ENCODE data around the gene MINDY1.

The MINDY1 gene

DNA sequence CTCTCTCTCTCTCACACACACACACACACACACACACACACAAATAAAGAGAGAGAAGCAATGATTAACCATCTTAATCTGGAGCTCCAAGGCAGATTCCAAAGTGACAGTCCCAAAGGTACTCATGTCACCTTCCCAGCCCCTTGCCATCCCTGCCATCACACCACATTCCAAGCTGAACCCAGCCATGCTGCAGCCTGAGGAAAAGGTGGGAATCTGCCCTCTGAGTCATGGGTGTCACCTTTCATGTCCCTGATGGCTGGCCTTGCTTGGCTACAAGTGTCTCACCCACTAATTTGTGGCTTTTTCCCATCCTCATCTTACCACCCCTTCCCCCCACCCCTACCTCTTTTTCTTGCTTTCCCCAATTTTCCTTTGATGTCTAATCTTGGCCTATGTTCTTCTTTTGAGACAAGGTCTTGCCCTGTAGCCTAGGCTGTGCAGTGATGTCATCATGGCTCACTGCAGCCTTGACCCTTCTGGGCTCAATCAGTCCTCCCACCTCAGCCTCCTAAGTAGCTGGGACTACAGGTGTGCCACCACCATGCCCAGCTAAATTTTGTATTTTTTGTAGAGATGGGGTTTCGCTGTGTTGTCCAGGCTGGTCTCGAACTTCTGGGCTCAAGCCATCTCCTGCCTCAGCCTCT, 21.4 kb downstream of the MINDY1 start:
- DNase-seq (ENCODE audit: low spot score), result no peak

DNA sequence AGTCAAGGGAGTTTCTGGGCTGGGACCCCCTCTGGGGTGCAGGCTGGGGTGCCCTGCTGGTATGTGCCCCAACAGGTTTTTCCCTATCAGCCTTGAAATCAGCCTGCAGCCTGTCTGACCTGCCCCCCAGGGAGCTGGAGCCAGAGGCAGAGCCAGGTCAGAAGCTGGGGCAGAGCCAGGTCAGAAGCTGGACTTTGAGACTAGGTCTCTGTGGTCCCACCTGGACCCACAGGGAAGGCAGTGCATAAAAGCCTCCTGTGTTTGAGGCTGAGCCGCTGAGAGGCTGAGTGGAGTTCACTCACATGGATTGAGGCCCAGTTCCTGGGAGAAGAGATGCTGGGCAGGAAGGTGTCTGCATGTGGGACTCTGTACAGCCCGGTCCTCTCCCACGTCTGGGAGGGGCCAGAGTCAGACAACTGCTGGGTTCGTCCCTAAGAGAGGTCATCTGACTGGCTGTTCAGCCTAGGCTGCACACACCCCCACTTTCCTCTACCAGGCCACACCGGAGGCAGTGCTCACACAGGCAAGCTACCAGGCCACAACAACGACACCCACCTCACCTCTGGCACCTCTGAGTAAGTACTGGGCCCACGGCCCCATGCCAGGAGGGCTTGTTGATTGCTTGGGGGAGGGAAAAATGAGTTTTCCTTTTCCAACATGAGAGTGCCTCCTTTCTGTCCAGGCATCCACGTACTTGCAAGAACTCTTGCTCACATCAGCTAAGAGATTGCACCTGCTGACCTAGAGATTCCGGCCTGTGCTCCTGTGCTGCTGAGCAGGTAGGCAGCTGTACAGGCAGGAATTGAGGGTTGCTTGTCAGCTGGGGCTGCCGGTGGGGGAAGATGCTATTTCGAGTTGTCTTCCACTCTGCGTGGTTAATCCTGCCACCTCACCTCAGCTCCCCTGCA, 24.6 kb downstream of the MINDY1 start, which contains the start of gene ANXA9:
Gene ANXA9, plus strand, starts transcription at position 488 of the 908 bp plus-strand sequence. CDS start 814 bp downstream, outside the sequence.
- DNase-seq (ENCODE audit: low spot score), result no peak

DNA sequence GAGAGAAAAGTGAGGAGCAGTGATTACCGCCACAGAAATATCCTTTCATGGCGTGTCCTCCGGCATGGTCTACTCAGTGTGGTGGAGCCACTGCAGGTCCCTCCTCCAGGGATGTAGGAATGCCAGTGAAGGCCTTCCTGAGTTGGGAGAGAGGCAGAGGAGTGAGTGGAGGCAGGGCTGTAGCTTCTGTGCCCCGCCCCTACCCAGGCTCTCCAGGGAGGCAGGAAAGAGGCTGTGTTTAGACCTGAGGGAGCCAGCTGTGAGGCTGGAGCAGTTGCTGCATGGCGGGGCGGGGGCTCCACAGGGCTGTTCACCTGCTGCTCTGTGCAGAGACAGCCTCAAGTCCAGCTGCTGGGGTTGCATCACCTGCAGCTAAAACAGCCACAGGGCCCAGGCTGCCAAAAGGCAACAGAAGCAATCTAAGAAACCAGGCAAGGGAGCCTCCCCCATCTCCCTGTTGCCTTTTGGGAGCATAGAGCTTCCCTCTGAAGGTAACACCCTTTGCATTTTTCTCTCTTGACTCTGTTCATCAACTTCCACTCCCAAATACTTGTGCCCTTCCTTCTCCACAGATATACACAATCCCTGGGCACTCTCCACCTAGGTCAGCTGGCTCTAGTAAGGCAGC, 25.4 kb downstream of the MINDY1 start:
- DNase-seq (ENCODE audit: low spot score), result no peak

DNA sequence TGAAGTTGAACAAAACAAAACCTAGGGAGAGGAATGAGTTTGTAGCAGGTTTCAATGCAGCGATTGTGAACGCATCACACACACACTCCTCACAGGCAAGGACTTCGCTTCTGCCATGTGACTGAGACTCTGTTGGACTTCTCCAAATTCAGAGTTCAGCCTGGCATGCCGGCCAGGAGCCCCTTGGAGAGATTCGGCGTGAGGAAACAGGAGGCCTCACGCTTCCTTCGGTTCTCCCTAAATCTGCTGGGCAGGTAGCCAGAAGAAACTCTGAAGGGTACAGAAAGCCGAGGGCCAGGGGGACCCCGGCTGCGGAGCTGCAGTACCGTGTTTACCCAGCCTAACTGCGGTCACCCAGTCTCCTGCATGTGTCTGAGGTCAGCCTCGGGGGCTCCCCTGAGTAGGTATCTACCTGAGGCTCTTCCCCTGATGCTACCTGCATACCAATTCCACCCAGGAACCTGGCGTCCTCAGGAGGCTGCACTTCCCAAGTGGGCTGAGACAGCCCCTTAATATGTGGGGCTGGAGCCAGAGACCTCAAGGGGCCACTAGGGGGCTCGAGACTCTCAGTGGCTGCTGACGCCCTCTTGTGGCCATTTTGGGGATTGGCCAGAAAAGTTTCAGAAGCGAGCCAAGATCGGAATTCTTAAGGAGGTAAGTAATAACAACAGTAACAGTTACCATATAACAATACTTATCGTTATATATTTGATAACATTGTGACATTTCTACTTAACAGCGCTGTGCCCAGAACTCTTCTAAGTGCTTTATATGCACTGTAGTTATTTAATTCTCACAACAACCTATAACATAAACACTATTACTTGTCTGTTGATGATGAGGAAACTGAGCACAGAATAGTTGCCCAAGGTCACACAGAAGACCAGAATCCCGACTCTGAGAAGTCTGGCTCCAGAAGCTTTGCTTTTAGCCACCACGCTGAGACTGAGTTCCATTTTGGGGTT, 27.3 kb downstream of the MINDY1 start:
- peak; percentile 95 for DNase-seq (ENCODE audit: low spot score)

DNA sequence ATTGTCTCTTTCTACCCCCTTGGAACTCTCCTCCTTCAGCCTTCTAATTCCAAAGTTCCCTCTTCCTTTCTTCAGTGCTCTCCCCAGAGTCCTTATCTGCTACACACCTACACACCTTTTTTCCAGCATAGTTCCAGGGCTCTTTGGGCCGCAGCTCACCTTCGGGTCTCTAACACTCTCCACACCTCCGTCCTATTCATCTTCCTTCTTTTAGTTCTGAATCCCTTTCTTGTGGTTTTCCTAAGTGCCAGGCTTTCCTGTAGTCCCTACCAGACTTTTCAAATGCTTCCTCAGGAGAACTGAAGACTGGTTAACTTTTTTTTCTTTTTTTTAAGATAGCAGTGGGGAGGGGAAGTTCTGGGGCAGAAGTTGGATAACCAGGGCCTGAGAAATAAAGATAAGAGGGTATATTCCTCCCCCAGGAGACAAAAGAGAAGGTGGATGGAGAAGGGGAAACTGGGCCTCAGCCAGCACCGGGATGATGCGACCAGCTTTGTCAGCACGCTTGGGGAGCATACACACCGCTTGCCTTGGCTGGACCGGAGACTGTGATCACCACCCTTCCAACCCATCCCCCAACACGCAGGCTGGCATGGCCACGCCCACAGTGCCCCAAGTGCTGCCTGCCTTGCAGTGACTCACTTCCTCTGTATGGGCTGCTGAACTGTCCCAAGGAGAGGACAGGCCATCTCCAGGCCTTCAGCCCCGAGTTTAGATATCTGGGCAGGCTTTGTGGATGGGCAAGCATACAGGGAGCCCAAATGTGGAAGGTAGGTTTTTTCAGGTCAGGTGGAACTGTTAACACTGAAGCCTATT, 29.6 kb downstream of the MINDY1 start:
- peak; percentile 17 for DNase-seq (ENCODE audit: low spot score)

DNA sequence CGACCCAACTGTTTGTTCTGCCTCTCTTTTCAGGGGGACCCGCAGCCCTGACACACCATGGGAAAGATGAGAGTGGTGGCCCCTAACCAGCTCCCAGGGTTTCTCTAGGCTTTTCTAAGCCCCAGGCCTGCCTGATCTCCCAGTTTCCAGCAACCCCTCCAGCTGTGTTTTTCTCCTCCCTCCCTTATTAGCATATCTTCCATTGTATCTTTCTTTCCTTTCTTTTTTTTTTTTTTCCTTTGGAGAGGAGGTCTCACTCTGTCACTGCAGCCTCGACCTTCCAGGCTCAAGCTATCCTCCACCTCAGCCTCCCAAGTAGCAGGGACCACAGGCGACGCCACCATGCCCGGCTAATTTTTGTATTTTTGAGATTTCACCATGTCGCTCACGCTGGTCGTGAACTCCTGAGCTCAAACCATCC, 30.3 kb downstream of the MINDY1 start:
- no peak for DNase-seq (ENCODE audit: low spot score)

DNA sequence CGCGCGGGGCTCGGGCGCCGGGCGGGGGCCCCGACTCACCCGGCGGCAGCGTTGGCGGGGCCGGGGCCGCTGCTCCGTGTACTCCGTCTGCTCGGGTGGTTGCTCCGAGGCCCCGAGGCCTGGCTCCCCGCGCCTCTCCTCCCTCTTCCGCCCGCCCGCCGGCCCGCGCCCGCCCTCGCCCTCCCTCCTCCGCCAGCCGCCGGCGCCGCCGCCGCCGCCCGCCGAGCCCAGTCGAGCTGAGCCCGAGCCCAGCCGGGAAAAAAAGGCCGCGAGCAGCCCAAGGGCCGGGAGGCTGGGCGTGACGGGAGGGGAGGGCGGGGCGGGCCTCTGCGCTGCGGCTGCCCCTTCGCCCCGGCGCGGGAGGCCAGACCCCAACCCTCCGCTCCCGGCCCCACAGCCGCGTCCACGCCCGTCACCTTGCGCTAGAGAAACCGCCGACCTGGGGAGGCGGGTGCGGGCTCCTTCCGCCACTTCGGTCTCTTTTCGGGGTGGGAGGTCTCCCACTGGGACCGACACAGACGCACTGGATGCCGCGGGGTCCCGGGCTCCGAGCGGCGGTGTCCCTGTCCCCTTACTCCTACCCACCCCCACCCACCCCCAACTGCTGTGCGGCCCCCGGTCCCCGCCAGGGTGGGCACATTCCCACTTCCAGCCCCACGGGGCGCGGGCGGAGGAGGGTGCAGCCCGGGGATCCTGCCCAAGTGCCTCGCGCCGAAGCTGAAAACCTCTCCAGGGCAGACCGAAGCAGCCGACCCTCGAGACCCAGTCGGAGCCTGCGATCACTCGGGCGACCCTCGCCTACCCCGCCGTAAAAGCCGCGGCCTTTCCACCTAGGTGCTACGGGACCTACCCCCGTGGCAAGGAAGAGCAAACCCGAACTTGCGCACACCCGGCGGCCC, 31.9 kb downstream of the MINDY1 start, which contains the start of gene CERS2:
Gene CERS2, minus strand, starts transcription at position 256 of the 899 bp plus-strand sequence. CDS start 5,745 bp downstream, outside the sequence.
- peak; percentile 41 for DNase-seq (ENCODE audit: low spot score)

DNA sequence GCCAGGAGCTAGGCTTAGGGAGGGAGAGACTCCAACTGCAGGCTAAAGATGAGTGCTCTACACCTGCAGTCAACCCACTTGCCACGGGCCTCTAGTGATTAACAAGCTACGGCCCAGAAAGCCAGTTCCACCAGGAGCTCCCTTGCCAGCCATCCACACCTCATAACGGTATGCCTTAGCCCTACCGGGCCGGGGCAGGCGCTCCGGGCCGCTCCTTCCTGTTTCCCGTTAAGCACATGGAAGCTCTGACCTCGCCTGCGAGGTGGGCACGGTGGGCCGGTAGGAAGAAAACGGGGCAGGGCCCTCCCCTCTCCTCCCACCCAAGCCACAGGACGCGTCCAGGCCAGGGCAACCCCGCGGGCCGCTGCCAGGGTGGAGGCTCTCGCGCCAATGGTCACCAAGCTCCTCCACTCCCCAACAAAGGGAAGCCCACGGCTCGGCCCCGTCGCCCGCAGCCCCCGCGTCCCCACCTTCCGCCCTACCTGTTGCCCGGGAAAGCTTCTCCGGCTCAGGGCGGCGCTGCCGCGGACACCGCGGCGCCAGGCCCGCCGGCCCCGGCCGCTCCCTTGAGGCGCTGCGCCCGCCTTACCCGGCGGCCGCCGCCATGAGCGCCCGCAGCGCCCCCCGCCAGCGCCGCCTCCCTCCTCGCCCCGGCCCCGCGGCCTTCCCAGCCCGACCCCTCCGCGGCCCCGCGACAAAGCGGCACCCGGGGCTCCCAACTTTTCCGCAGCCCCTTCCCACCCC, 32.7 kb downstream of the MINDY1 start:
- DNase-seq (ENCODE audit: low spot score), result peak; percentile 50

DNA sequence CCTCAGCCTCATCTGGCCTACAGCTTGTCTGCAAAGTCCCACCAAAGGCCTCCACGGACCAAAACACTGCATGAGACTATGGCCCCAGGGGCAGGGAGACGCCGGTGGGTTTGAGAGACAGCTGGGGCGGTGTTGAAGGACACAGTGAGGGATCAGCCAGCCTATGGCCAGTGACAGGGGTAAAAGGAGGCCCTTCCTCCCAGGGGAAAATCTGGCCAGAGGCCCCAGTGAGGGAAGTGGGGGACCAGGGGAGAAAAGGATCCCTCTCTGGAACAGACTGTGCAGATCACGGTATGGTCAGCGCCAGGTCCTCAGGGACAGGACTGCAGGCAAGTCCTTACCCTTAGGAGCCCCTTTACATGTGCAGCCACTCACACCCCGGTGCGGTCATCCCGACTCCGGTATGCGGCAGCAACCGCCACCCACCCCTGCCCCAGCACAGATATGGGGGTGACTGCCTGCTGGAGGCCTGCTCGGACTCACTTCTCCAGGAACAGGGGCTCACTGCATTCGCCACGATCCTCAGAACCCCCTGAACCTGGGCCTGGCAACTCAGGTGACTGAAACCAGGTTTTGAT, 33.4 kb downstream of the MINDY1 start:
- DNase-seq (ENCODE audit: low spot score), result no peak

DNA sequence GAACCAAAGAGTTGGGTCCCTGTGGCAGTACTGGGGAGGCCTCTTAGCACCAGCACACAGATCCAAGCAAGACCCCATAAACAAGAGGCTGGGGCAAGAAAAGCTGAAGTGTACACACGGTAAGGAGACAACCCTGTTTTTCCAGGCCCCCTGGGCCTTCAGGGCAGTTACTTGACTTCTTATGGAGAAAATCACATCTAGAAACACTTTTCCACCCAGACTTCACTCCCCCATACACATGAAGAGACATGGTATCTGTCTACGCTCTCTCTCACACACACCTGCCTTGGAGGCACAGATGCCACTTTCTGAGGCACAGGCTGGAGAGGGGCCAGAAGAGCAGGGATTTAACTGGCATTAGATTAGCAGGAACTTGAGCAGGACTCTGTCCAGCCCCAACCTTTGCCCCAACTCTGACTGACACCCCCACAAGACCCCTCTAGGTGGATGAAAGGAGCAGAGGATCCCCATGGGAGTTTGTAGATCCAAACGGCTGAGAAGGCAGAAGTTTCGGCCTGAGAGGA, 34.2 kb downstream of the MINDY1 start:
- peak; percentile 39 for DNase-seq (ENCODE audit: low spot score)

DNA sequence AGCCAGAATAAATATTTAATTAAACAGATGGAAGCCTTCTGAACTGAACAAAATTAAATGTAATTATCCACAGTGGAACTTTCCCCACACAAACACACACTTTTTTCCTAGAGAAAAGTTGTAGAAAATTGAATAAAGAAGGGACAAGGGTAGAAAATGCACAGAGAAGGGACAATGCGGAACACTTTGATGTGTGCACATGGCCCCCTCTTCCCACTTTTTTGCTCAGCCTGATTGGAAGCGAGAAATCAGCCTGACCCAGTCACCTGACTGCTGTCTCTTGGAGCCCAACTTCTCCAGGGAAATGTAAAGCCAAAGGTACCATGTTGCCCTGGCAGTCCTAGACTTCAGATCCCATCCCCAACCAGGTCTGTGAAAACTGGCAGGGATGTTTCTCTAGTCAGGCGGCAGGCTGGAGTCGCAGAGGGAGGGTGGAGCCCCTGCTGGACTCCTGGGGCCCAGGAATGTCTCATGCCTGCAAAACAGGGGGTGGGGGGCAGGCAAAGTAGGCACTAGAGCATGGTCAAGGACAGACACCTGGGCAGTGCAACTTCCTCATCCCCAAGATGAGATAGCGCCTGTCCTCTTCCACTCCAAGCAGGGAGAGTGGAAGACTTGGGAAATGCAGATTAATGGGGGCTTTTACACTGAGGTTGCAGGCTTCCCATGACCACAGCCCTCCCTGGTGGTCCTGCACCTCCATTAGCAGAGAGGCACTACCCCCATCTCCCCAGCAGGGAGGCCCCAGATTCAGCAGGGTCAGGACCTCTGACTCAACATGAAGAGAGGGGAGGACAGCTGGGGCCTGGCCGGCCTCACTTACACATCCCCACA, 34.9 kb downstream of the MINDY1 start:
- no peak for DNase-seq (ENCODE audit: low spot score)

DNA sequence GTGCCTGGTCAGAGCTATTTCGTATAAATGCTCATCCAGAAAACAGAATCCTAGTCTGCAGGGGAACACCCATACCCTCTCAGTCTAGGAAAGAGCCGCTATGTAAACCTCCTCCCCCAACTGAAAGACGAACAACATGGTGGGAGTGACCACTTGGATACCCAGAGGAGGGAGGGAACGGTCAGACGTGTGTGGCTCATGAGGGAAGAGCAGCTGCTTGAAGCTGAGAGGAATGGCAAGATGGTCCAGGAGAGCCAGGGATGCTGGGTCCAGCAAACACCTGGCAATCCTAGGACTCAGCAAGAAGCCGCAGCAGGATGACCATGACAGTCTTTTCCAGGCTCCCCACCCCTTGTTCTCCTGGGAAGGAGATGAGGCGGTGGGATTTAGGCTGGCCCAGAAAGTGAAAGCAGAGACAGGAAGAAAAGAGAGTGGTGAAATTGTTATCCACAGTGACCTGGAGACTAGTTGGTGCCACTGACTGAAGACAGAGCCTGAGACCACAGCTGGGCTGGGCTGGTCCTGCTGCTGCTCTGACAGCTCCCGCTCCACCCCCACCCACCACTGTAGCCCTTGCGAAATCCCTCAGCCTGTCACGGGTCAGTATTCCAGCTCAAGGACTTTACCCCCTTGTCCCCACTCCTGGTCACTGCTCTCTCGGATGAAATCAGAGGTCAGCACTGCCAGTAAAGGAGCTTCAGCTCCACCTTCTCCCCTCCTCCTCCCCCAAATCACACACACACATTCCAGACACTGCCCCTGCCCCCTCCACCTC, 35.7 kb downstream of the MINDY1 start:
- DNase-seq (ENCODE audit: low spot score), result no peak

DNA sequence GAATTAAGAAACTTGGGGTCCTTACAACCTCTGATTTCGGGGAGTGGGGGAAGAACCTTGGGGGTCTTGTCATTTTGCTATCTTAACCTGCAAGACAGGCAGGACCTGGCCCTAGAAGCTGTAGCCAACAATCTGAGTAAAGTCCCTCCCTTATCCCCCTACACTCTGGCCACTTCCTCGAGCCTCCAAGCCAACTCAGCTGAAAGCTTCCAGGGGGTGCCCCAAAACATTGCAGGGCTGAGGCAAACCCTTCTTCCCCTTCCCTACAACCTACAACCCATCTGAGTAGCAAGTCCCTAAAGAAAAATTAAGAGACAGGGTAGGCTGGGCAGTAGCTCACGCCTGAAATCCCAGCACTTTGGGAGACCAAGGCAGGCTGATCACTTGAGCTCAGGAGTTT, 37.1 kb downstream of the MINDY1 start:
- no peak for DNase-seq (ENCODE audit: low spot score)

DNA sequence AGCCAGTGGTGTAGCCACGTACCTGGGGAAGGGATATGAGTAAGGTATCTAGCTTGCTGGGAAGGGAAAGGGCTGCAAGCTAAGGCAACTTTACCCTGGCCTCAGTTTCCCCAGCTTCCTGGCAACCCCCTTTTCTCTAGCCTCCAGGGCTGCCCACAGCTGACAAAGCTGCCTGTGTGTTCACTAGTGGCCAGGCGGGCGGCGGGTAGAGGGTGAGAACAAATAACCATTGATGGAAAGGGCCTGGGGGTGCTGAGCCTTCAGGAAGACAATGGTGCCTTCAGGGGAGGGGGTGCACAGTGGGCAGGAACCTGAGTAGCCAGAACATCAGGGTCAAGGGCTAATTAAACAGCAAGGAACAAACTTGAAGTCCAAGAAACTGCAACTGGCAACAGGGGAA, 38.2 kb downstream of the MINDY1 start:
- DNase-seq (ENCODE audit: low spot score), result no peak

DNA sequence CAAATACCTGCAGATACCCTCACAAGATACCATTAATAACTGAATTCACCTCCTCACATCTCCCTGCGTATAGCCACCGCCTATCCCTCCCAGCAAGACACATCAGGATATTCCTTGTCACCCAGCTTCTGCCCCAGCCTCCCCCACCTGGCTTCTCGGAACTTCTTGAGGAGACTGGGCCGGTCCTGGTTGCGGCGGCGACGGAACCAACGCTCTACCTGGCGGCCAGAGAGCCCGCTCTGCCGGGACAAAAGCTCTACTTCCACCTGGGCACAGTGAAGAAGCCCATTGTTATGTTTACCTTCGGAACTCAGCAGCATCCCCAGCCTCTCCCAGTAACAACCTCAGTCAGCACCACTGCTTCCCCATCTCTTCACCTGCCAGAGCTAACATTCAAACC, 38.8 kb downstream of the MINDY1 start:
- no peak for DNase-seq (ENCODE audit: low spot score)

DNA sequence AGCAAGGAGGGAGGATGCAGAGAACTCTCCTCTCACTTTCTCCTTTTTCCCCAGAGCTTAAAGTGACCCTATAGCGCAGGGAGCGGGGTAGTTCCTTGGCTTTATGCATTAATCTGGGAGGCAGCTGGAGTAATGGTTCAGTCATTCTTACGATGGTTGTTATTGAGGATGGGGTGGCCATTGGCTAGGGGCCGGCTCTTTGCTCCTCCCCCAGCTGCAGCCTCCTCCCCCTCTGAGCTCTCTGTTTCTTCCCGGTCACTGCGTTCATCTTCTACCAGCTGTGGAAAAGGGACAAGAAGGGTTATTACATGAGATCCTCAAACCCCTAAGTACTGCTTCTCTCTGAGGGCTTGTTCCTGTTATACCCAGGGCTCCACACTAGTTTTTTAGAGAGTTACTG, 40.7 kb downstream of the MINDY1 start:
- DNase-seq (ENCODE audit: low spot score), result no peak

Data from cerebellar cortex (tissue), 1 donor.